Skeletal muscle tissue (tissue), 4 donors: ENCODE measurements around the gene PTPRE. TPM values are rescaled to one million over a fixed set of nuclear protein-coding genes. Genes with fewer than 3 reads are reported as not detected.

Source experiments
- H3K27ac ChIP-seq: one replicate; pipeline ENCODE4 v1.7.0; 2013; ENCODE audit warnings: mild to moderate bottlenecking, low read depth, low read length, inconsistent platforms
- H3K27me3 ChIP-seq, 3 donors: one replicate each; pipeline ENCODE4 v1.7.0; 2013; ENCODE audit warnings: low read length in 3 of 3; ENCODE audit not compliant: control insufficient read depth in 3 of 3, insufficient read depth in 3 of 3
- H3K36me3 ChIP-seq, 3 donors: one replicate each; pipeline ENCODE4 v1.7.0; 2013; ENCODE audit warnings: low read length in 3 of 3; ENCODE audit not compliant: control insufficient read depth in 3 of 3, insufficient read depth in 3 of 3
- H3K4me1 ChIP-seq, 3 donors: one replicate each; pipeline ENCODE4 v1.7.0; 2013; ENCODE audit warnings: low read length in 3 of 3, mild to moderate bottlenecking in 3 of 3; ENCODE audit not compliant: control insufficient read depth in 3 of 3, insufficient read depth in 3 of 3
- H3K4me3 ChIP-seq, 3 donors: one replicate each; pipeline ENCODE4 v1.7.0; 2013; ENCODE audit warnings: low read length in 3 of 3
- H3K9ac ChIP-seq, 3 donors: one replicate each; pipeline ENCODE4 v1.7.0; 2013; ENCODE audit warnings: low read length in 3 of 3, mild to moderate bottlenecking in 3 of 3, moderate library complexity in 2 of 3, low read depth in 1 of 3
- H3K9me3 ChIP-seq, 3 donors: one replicate each; pipeline ENCODE4 v1.7.0; 2013; ENCODE audit warnings: low read length in 3 of 3; ENCODE audit not compliant: control insufficient read depth in 3 of 3
- total RNA-seq: library from RNA; depleted of rRNA; stranded (reverse); fragments of >200 nt; gene quantifications from one replicate; pipeline ENCODE4 v1.2.3, GENCODE V29; 2014
- donor health status: Osteomylitis.

Gene PTPRE
- total RNA-seq, 1 donor from 2014 or later = 7.8 TPM

GRCh38 chr10:127937915-127938463 is 31.1 kb downstream of the PTPRE start:
- Histone ChIP-seq H3K4me3 (no peak overlapping the region), H3K9ac (no peak overlapping the region), H3K4me1 (no peaks in the 10 kb centered on the region), H3K27ac (no peak overlapping the region), H3K27me3 (peaks cover 13 to 22% (median 16%) of the 10 kb centered on the region in 3 donors), H3K36me3 (no peaks in the 10 kb centered on the region), H3K9me3 (peaks cover 0 to under 1% (median 0%) of the 10 kb centered on the region in 3 donors)

DNA sequence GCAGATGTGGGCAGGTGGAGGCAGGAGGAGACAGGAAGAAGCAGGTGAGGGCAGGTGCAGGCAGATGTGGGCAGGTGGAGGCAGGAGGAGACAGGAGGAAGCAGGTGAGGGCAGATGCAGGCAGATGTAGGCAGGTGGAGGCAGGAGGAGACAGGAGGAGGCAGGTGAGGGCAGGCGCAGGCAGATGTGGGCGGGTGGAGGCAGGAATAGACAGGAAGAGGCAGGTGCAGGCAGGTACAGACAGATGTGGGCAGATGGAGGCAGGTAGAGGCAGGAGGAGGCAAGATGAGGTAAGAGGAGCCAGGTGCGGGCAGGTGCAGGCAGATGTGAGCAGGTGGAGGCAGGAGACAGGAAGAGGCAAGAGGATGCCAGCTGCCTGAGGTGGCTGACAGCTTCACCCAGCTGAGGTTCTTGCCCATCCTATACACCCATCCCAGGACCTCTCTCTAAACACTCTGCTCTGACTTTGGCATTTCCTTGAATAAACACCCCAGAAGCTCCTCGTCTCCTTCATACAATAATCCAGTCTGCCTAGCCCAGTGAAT is 33.0 kb downstream of the PTPRE start:
- Histone ChIP-seq H3K36me3 (no peaks in the 10 kb centered on the region), H3K4me3 (no peak overlapping the region), H3K9me3 (no peaks in the 10 kb centered on the region), H3K9ac (no peak overlapping the region), H3K27ac (no peak overlapping the region), H3K27me3 (peaks cover 13 to 18% (median 16%) of the 10 kb centered on the region in 3 donors), H3K4me1 (no peaks in the 10 kb centered on the region)

DNA sequence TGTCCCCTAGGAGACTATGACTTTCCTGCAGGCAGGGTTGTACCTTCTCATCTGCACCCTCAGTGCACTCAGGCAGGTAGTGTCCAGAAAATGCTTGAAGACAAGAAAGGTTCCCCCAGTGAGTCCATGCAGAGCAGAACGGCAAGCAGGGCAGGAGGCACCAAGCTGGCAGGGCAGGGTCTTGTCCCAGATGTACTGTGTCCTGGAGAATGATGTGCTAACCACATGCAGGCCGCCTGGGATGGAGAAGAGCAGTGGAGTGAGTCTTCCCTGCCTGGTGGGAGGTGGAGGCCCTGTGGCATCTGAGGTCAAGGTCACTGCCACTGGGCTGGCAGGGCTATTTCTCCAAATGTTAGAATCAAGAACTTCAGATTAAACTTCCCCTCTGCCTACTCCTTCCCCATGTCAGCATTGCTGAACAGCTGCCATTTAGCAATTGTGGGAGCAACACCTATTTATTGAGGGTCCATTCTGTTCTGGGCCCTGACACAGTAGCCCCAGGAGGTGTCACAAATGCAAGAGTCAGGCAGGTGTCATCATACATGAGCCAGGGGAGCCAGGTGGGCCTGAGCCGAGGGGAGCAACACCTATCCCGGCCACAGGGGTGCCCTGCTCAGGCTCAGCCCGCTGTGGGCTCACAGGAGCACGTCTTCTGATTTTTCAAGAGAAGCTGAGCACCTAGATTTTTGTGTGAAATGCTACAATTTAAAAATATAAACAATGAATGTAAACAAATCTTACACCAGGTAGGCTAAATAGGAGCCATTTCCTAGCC is 34.1 kb downstream of the PTPRE start:
- Histone ChIP-seq H3K9ac (no peak overlapping the region), H3K27me3 (peaks cover 4 to 8% (median 7%) of the 10 kb centered on the region in 3 donors), H3K36me3 (no peaks in the 10 kb centered on the region), H3K27ac (no peak overlapping the region), H3K4me1 (peaks cover 0 to 8% (median 3%) of the 10 kb centered on the region in 3 donors), H3K9me3 (no peaks in the 10 kb centered on the region), H3K4me3 (no peak overlapping the region)

DNA sequence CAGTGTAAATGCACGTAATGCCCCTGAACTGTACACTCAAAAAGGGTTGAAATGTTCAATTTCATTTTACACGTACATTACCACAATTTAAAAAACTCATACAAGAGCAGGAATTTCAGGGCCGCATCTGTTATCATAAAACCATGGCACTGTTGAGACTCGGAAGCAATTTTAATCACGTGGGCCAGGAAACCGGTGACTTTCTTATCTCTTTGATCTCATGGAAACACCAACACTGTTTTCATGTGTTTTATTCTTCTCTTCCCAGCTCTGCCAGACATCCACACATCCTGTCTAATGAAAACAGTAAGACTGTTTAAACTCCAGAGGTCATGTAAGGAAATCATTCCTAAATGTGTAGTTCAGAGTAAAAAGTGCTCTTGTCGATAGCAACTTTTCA is 35.9 kb downstream of the PTPRE start:
- Histone ChIP-seq H3K27ac (no peak overlapping the region), H3K27me3 (peaks cover 4 to 8% (median 7%) of the 10 kb centered on the region in 3 donors), H3K36me3 (no peaks in the 10 kb centered on the region), H3K9ac (no peak overlapping the region), H3K4me3 (no peak overlapping the region), H3K9me3 (no peaks in the 10 kb centered on the region), H3K4me1 (peaks cover 5 to 8% (median 5%) of the 10 kb centered on the region in 3 donors)

DNA sequence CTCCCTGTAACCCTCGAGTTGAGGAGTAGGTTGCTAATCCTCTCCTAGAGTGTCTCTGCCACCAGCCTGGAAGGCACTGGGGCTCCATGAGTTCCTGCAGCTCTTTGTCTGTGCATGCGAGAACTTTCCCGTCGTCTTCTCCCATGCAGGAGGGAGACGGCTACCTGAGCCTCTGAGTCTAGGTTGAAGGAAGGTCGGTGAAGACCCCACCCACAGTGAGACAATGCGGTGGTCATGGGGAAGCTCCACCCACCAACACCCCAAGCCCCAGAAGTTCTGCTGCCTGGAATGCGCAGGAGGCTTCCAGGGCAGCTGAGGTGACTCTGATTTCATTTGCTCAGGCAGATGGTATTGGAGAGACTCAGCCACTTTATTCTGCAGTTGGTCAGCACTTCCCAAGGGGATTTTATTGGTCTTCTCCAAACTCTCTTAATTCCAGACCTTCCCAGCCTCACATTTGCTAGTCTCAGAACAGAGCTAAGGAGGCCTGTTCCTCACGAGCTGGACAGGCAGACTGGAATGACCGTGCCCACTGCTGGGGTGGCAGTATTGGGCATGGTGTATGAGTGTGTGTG is 36.5 kb downstream of the PTPRE start:
- H3K36me3 ChIP-seq = no peaks in the 10 kb centered on the region
- no peaks in the 10 kb centered on the region for H3K9me3 ChIP-seq
- peaks cover 5 to 8% (median 5%) of the 10 kb centered on the region in 3 donors for H3K4me1 ChIP-seq
- H3K9ac ChIP-seq = no peak overlapping the region
- H3K27ac ChIP-seq = no peak overlapping the region
- H3K4me3 ChIP-seq = no peak overlapping the region
- H3K27me3 ChIP-seq = peaks cover 4 to 7% (median 6%) of the 10 kb centered on the region in 3 donors

GRCh38 chr10:127944256-127944655 is 37.4 kb downstream of the PTPRE start:
- Histone ChIP-seq H3K27me3 (peaks cover 4 to 7% (median 6%) of the 10 kb centered on the region in 3 donors), H3K9me3 (no peaks in the 10 kb centered on the region), H3K4me1 (peaks cover 5 to 11% (median 5%) of the 10 kb centered on the region in 3 donors), H3K27ac (no peak overlapping the region), H3K36me3 (no peaks in the 10 kb centered on the region), H3K9ac (no peak overlapping the region), H3K4me3 (no peak overlapping the region)

GRCh38 chr10:127945341-127945758 is 38.4 kb downstream of the PTPRE start:
- Histone ChIP-seq H3K9me3 (no peaks in the 10 kb centered on the region), H3K9ac (no peak overlapping the region), H3K27me3 (peaks cover 0 to 4% (median 1%) of the 10 kb centered on the region in 3 donors), H3K36me3 (no peaks in the 10 kb centered on the region), H3K4me3 (no peak overlapping the region), H3K4me1 (peaks cover 5 to 11% (median 5%) of the 10 kb centered on the region in 3 donors), H3K27ac (no peak overlapping the region)

GRCh38 chr10:127945948-127946711 is 39.2 kb downstream of the PTPRE start:
- no peak overlapping the region for H3K27ac ChIP-seq

GRCh38 chr10:127947211-127947610 is 40.3 kb downstream of the PTPRE start:
- no peaks in the 10 kb centered on the region for H3K27me3 ChIP-seq
- H3K9me3 ChIP-seq = no peaks in the 10 kb centered on the region
- H3K4me3 ChIP-seq = no peak overlapping the region
- H3K36me3 ChIP-seq = no peaks in the 10 kb centered on the region
- no peak overlapping the region for H3K27ac ChIP-seq
- peaks cover 5 to 11% (median 5%) of the 10 kb centered on the region in 3 donors for H3K4me1 ChIP-seq
- H3K9ac ChIP-seq = no peak overlapping the region

More at GRCh38 chr10:127945948-127946711, 39.2 kb downstream of the PTPRE start:
- no peaks in the 10 kb centered on the region for H3K27me3 ChIP-seq
- no peaks in the 10 kb centered on the region for H3K9me3 ChIP-seq
- no peak overlapping the region for H3K4me3 ChIP-seq
- H3K9ac ChIP-seq = no peak overlapping the region
- H3K36me3 ChIP-seq = no peaks in the 10 kb centered on the region
- peaks cover 5 to 11% (median 5%) of the 10 kb centered on the region in 3 donors for H3K4me1 ChIP-seq
